ENCODE measurements around the gene HECA.
"Not testable (repeated sequence)": the region's sequence is repeated elsewhere in the genome, so short reads cannot be mapped to it uniquely, and the experiment has no call there.

Gene HECA

GRCh38 chr6:139135578-139136545 lies 982 bp downstream of the HECA start:
- no peak for DNase-seq (ENCODE audit: low read depth)

DNA sequence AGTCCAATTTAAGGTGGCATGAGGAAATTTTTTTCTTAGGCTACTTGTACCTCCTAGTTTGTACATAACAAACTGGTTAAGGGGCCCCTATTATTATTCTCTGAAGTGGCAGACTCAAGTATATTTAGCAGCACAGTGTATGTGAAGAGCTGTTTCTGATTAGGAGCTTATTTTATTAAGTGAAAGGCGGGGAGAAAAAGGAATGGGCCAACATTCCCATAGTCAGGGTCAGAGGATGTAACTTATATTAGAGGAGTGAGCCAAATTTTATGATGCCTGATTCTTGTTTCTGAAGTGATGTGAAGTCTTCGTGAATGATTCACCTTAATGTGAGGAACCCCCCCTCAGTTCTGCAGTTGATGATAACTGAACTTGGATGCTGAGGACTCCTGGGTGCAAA lies 2.8 kb downstream of the HECA start:
- no peak for DNase-seq (ENCODE audit: low read depth)

- DNase-seq (ENCODE audit: low read depth): not testable (repeated sequence)
Measured at GRCh38 chr6:139140854-139141253, 6.0 kb downstream of the HECA start.

GRCh38 chr6:139142262-139142661 lies 7.4 kb downstream of the HECA start:
- no peak for DNase-seq (ENCODE audit: low read depth)

- no peak for DNase-seq (ENCODE audit: low read depth)
Measured at GRCh38 chr6:139143111-139143510, 8.2 kb downstream of the HECA start.

DNA sequence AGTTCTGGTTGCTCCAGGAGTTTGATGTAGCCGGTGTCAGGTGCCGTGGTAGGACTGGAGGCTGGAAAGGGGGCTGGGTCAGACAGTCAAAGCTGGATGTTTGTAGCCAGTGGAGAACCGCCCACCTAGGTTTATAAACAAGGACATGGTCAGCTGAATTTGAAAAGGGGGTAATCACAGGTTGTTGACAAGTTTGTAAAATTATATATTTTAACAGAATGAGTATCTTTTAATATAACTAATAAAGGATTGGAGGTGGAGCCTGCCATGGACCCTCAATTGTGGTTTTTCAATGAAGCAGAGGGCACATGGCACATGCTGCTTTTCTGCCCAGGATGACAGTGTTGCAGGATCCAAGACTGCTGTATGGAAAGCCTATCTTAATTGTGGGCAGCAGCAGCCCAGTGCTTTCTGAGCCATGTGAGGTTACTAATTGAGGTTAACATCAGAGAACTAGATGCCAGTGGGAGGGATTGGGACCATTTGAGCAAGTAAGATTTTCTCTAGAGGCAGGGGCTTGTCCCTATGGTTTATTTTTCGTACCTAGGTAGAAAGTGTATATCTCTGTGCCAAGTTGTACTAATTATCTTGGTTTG lies 9.7 kb downstream of the HECA start:
- no peak for DNase-seq (ENCODE audit: low read depth)

DNA sequence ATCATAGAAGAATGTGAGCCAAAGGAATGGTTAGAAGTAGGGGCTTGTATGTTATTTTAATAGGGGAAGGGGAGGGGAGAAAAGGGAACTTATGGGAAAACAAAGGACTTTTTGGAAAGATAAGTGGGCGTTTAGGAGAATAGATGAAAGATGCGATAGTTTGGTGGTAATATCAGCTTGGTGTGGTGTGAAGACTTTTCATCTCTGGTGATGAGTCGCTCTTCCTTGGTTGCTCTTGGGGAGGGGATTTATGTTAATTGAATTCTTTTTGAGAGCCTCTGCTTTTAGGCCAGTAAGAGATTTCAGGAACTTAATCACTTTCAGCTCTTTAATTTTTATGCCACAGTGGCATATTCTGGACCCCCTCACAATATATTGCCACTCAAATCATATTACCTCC lies 10.8 kb downstream of the HECA start:
- DNase-seq (ENCODE audit: low read depth): no peak

- DNase-seq (ENCODE audit: low read depth): no peak
Measured at GRCh38 chr6:139146317-139146726, 11.4 kb downstream of the HECA start.

- DNase-seq (ENCODE audit: low read depth): no peak
Measured at GRCh38 chr6:139147628-139148027, 12.7 kb downstream of the HECA start.

GRCh38 chr6:139148557-139149235 lies 13.8 kb downstream of the HECA start:
- DNase-seq (ENCODE audit: low read depth): no peak

GRCh38 chr6:139149383-139149782 lies 14.5 kb downstream of the HECA start:
- DNase-seq (ENCODE audit: low read depth): no peak

DNA sequence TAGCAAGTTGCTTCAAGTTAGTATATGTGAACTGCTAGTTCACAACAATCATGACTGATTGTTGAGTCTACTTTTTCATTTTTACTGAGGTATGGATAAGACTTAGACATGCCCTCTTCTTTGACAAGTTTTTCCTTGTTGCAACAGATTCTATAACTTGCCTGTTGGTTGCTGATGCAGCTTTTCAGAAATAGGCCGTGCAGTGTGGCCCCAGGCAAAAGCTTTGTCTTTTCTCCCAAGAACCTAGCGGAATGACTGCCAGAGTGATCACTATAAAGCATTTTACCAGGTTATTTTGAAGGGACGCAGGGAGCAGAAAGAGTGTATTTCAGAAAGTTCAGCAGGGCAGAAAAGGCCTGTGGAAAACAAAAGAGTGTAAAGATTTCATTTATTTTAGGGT lies 16.0 kb downstream of the HECA start:
- DNase-seq (ENCODE audit: low read depth): no peak

GRCh38 chr6:139151425-139152087 lies 16.7 kb downstream of the HECA start:
- no peak for DNase-seq (ENCODE audit: low read depth)

DNA sequence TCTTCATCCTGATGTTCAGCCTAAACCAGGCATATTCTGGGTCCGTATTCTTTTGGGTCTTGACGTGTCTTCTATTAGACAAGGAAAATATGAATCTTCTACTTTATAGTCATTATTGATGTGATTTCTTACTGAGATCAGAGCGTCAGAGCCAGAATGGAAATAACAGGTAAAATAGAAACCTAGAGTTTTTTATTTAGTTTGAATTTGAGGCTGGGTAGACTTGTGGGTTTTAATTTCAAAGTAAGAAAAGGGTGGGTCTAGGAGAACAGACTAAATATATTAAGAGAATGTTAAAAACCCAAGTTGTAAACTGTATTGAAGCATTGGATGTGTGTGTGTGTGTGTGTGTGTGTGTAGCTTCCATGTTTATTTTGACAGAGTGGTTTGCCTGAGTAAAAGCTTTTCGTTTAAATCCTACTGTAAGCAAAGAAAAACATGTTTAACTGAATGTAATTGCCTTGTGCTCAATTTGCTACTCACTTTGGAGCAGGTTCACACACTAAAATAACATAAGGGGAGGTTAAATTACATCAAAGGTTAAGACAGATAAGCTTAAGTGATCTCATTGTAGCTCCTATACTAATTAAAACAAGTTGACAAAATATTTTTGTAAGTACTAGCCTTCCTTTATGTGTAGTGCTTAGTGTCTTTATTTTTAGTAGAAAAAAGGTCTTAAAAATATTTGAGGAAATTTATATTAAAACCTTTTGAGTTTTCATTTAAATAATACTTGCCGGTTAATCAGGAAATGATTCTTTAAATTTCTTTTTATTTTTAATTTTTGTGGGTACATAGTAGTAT lies 17.4 kb downstream of the HECA start:
- DNase-seq (ENCODE audit: low read depth): no peak

DNA sequence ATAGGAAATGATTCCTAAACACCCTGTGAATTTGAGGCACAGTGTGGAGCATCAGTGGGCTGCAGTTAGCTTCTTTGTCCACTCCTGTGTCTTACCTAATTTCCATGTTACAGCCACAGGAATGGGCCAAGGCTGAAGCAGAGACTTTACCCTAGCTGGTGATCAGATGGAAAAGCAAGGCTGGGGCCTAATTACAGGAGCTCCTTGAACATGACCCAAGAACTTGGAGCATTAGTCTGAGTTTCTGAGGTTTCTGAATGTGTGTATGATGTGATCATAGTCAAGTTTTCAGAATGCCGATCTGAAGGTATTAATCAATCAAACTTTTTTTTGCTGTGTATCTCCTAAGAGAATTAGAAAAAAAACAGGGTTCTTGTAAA lies 18.0 kb downstream of the HECA start:
- DNase-seq (ENCODE audit: low read depth): no peak

DNA sequence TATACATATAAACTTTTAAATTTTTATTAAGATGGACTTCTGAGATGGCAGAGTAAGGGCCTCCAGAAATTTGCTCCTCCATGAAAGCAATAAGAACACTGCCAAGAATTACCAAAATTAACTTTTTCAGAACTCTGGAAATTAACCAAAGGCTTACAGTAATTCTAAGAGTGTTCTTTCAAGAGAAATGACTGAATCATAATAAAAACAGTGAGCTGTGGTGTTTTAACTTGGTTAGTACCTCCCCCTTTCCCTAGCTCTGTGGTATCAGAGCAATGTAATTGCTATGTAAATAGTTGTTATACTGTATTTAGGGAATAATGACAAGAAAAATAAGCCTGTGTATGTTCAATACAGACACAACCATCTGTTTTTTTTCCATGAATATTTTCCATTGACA lies 19.0 kb downstream of the HECA start:
- DNase-seq (ENCODE audit: low read depth): no peak

DNA sequence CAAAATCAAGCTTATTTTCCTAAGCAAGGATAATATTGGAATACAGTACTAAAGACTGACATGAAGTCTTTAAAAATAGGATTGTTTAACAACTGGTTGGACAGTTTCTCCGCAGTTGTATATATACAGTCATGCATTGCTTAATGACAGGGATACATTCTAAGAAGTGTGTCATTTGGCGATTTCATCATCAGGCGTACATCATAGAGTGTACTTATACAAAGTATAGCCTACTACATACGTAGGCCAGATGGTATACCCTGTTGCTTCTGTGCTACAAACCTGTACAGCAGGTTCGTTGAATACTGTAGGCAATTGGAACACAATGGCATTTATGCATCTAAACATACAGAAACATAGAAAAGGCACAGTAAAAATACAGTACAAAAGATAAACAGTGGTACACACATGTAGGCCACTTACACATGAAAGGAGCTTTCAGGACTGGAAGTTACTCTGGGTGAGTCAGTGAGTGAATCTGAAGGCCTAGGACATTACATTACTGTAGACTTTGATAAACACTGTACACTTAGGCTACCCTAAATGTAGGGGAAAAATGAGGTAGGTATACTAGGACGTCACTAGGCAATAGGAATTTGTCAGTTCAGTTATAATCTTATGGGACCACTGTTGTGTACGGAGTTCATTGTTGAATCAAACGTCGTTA lies 20.1 kb downstream of the HECA start:
- DNase-seq (ENCODE audit: low read depth): no peak

- no peak for DNase-seq (ENCODE audit: low read depth)
Measured at GRCh38 chr6:139156102-139156501, 21.2 kb downstream of the HECA start.

- no peak for DNase-seq (ENCODE audit: low read depth)
Measured at GRCh38 chr6:139156551-139156950, 21.7 kb downstream of the HECA start.

DNA sequence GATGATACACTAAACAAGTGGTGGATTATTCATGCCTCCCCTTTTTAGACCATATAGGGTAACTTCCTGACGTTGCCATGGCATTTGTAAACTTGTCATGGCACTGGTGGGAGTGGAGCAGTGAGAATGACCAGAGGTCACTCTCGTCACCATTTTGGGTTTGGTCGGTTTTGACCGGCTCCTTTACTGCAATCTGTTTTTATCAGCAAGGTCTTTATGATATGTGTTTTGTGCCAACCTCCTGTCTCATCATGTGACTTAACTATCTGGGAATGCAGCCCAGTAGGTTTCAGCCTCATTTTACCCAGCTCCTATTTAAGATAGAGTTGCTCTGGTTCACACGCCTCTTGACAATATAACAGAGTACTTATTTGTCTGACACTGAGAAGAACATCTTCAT lies 22.2 kb downstream of the HECA start:
- not testable (repeated sequence) for DNase-seq (ENCODE audit: low read depth)

DNA sequence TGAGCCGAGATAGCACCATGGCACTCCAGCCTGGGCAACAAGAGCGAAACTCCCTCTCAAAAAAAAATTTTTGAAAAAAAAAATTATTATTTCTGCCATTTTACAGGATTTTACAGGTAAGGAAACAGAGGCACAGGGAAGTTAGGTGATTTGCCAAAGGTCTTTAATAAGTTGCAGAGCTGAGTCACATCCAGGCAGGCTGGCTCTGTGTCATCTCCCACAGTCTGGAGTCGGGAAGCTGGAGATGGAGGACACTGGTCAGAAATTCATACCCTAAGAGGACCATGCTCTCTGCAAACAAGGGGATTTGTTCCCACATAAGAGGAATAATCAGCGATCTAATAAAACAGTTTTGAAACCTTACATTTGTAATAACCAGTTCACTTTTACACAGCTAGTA lies 24.1 kb downstream of the HECA start:
- DNase-seq (ENCODE audit: low read depth): no peak

All from HS-5 (cell line).